Measurements from ENCODE around the gene SSMEM1.
"Not testable (repeated sequence)": the region's sequence is repeated elsewhere in the genome, so short reads cannot be mapped to it uniquely, and the experiment has no call there.

SSMEM1 gene

GRCh38 chr7:130246491-130246890, 38.8 kb downstream of the SSMEM1 start:
- DNase-seq, result not testable (repeated sequence)

GRCh38 chr7:130248842-130249241, 41.2 kb downstream of the SSMEM1 start:
- DNase-seq, result not testable (repeated sequence)

GRCh38 chr7:130249626-130250025, 42.0 kb downstream of the SSMEM1 start:
- not testable (repeated sequence) for DNase-seq

GRCh38 chr7:130254555-130254954, 46.9 kb downstream of the SSMEM1 start:
- no peak for DNase-seq

- no peak for DNase-seq
These were observed 49.0 kb downstream of the SSMEM1 start for GRCh38 chr7:130256704-130257103.

GRCh38 chr7:130258494-130259078, 50.9 kb downstream of the SSMEM1 start:
- DNase-seq, result no peak

- peak in 9 of 56 donors; percentile 10 to 52 (median 24) for DNase-seq
These were observed 54.8 kb downstream of the SSMEM1 start for GRCh38 chr7:130262448-130262847.

- DNase-seq, result no peak
These were observed 55.5 kb downstream of the SSMEM1 start for GRCh38 chr7:130263130-130263529.

All from amygdala (tissue), 56 donors.